ENCODE measurements around the gene NSG1.

- TF ChIP-seq CTCF (IDR thresholded peaks at IDR 0.05) (no peak), EP300 (IDR thresholded peaks at IDR 0.05) (no peak)
These were observed 52.0 kb downstream of the NSG1 start for GRCh38 chr4:4438891-4439290.

Measured in gastroesophageal sphincter (tissue), 3 donors.